DMS 273 (cell line): Measurements from ENCODE around the gene ZFHX3.

Experiments used
- DNase-seq: peaks from one replicate; lab custom pipeline; 2025; ENCODE audit not compliant: unreplicated experiment; lab: John Stamatoyannopoulos, UW

The ZFHX3 gene

DNA sequence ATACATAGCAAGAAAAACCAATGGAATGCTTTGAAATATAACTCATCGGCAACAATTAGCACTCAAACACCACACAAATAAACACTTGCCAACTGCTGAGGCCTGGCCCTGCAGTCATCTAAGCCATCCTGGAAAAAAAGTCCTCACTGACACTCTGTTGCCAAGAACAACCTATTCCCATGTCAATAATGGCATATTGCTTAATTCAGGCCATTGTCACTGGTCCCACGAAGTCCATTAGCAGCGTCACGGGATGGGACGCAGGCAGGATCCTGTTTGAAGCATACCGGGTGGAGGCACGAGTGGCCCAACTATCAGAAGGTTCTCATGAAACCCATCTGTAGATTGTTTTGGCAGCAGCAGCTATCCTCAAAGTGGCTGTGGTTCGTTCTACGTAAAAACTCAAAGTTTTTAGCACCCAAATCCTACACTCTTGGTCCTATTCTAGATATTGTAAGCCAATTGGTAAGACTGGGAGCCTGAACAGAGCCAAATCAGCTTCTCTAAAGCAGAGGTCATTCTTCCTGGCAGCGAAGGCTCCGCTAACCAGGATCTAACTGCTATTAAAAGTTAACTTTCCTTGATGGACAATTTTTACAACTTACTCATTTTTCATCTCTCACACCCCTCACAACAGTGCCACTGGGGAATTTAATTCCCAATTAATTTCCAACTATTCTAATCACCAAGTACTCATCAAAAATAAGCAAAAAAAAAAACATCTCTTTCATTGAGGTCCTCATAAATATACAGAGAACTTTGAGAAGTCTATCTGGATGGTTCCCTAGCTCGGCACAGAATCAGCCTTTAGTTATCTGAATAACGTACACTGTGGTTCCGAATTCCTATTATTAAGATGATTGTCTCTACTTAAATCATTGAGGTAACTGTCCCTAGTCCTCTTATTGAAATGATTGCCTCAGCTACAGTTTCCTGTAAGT is 91.5 kb downstream of the ZFHX3 start:
- no peak for DNase-seq

DNA sequence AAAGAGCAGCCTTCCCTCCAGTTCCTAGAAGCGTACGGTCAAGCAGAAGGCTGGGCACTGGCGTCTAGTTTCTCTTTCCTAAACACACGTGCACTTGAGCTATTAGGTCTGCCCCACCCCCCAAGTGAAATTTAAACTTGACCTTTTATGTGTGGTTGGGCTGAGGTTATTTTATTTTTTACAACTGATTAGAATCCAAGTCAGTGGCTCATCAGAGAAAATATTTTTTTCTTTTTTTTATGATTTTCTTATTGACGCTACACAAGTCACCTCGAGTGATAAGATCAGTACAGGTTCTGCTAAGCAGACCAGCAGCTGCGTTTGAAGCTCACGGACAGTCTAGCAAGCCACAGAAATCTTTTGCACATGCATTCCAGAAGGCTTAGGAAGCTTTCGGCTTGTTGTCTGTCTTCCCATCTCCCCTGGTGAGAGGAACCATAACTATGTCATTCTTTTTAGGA is 95.1 kb downstream of the ZFHX3 start:
- DNase-seq = no peak

DNA sequence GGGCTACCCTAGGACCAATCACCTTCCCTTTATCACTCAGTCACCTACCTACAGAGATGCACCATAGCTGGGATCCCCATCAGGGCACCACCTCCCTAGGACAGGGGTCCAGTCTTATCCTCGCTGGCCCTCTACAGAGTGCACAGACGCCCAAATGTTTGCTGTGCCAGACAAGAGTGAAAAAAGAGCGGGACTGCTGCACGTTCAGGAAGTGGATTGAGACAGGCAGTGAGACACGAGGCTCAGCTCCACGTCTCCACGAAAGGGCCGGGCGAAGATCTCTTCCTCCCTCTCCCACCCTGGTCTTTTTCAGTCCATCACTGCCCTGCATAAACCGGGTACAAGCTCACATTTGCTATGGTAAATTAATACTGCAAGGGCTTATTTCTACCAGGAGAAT is 95.5 kb downstream of the ZFHX3 start:
- DNase-seq = no peak

DNA sequence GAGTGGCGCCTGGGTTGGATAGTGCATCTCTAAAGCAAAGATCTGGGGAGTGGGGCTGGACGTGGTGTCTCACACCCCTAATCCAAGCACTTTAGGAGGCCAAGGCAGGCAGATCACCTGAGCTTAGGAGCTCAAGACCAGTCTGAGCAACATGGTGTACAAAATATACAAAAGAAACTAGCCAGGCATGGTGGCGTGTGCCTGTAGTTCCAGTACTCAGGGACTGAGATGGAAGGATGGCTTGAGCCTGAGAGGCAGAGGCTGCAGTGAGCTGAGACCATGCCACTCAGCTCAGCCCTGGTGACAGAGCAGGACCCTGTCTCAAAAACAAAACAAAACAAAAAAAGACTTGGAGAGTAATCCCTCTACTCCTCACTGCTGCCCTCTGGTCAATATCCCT is 96.0 kb downstream of the ZFHX3 start:
- no peak for DNase-seq

DNA sequence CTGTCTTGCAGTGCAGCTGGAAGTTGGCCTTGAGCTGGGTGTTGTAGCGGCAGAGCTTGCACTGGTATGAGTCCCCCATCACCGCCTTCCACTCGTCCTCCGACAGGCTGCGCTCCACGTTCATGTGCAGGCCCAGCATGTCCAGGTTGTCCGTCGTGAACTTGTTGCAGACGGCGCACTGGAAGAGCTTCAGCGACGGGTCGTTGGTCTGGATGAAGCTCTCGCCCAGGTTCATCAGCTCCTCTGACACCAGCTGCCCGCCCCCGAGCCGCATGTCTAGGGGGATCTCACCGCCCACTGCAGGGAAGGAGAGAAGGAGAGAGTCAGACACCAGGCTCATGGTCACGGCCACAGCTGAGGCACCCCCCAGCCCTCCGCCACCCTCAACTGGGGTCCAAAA is 97.3 kb downstream of the ZFHX3 start:
- no peak for DNase-seq

DNA sequence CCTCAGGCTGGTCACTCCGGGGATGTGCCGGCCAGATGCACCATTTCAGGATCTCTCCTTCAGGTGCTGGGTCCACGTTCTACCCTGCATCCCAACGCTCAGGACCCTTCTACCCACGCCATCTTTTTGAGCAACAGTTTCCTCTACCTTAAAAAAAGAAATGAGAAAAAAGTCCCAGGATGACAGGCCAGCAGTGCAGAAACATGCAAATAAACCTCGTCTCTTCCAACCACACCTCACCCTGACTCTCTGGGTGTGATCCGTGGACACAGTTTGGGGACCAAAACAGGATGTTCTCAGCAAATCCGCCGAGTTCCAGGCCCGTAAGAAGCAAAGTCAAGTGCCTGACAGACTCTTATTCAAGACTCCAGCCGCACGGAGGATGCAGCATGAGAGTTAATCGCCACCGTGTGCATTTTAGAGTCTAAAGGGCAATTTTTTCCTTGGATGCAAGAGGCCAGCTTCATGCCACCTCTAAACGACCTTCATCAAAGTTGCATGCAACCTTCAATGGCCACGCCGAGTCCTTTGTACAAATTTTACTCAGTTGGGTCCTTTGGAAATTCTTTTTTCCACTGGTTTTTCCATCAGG is 99.6 kb downstream of the ZFHX3 start:
- no peak for DNase-seq

DNA sequence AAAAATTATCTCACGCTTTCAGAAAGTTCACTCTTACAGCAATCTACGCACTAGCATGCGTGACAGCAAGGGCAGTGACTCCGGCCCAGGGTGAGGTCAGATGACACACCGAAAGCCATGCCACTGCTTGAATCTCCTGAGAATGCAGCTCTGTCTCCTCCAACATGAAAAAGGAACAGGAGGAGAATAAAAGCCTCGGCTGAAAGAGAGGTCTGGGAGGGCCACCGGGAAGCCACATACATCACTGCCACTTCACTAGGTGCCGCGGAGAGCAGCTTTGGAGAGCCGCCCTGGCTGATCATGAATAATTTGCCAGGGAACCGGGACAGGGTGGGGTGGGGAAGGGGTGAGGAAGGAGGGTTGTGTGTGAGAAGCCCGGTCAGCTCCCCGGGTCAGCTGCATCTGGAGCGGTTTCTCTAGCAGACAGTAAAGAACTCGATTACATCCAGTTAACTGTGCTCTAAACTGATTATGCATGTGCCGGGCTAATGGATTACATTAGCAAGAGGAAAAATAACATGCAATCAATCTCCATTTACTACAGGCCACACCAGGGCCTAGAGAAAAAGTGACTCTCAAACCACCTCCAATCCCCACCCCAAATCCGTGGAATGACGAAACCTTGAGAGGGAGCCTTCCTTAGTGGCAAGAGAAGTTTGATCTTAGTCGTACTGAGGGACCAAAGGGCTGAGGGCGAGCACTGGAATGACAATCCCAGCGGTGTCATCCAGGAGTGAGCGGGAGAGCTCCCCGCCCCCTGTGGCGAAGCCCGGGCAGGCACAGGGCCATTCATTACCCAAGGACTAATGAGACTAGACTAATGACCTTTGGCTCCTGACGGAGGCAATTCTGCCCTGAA is 100.3 kb downstream of the ZFHX3 start:
- DNase-seq = no peak

DNA sequence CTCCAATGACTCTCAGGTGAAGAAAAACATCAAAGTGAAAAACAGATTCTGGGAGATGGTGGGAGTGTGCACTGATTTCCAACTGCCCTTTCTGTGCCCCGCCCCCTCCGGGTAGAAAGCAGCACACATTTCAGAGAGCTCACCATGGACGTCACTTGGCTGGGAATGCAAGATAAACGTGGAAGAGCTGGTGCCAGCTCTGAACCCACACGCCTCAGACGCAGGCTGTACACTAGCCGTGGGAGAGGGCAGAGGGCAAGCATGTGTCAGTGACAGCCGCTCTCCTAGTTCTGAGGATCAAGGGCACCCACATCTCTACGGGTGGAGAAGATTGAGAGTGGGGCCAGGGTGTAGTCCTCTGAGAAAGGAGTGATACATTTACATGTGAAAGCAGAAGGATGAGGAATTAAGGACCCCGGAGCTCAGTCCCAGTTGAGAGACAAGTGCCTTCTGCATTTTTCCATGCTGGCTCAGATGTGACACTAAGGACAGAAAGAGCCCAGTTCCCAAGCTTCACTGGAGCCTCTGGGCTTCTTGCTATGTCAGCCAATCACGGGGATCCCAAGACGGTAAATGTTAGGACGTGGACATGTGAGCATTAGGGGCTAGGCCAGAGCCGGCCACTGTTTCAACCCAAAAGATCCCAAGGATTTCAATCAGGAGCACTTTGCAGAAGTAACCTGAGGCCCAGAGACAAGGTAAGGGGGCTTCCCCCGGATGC is 101.3 kb downstream of the ZFHX3 start:
- no peak for DNase-seq

DNA sequence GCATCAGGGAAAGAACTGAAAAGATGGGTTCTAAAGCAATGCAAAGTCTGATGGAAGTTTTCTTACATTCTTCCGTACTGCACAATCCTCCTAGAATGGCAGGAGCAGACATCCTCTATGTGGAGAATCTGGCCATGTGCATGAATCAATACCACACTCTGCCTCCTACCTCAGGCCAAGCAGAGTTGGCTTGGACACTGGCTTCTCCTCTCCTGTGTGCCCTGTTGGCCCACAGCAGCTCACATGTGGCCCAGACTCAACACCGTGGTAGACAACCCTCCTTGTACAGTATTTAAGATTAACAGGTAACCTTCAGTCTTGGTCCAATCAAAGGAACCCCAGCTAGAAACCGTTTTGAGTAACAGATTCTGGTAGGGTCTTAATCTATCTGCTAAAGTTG is 101.9 kb downstream of the ZFHX3 start:
- no peak for DNase-seq

DNA sequence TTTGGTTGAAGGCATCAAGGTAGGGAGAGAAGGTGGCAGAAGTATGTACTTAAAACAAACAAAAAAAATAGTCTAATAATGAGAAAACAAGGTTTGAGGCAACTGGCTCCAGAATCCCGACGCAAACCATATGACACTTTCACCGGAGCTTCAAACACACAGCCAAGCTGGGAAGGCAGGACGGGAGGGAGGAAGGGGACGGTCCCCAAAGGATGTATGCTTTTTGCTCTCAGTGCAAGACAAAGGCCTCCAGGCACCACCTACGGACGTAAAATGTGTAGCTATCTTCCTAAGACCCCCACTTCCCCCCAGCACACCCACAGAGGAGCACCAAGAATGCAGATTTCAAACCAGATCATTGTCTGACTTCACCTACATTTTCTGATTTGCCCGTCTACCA is 102.3 kb downstream of the ZFHX3 start:
- DNase-seq = no peak

DNA sequence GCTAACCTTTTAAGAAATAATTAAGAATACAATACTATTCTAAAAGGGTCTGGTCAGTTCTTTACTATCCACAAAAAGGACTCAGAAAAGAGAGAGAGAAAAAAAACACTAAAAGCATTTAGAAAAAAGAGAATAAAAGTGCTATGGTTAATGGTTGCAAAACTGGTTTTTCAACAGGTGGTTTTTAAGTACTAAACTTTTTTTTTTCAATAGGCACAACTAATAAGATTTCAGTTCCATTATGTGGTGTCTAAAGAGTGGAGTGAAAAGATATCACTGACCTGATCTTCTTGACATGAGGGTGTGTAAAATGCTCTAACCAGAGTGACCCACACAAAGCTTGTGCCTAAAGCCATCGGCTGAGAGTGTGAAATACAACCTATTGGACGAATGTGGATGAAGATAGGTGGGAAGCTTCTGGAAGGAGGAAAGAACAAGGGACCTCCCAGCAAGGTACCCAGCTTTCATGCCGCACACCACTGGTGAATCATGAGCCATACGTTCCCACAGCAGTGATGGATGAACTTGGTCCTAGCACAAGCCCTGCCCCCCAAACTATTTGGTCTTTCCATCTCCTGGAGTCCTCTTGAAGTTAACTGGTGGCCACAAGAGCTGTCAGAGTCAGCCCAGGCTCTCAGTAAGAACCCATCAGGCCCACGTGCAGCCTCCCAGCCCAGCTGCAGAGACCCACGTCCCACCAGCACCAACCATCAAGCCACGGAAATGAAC is 103.0 kb downstream of the ZFHX3 start:
- no peak for DNase-seq

DNA sequence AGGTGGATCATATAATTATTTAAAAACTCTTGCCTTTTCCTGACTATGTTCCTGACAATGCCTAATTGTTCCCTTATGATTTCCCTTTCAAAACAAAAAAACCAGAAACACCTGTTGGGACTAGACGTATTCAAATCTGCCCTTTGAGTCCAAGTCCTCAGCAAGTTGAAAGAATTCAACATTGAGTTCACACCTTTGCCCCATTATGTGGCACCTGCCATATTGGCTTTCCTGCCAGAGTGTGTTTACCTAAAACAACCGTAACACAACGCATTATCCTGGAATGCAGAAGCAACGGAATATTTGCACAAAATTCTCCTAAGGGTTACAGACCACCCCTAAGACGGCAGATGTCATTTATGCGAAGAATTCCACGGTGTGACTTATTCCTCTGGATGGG is 105.9 kb downstream of the ZFHX3 start:
- no peak for DNase-seq

DNA sequence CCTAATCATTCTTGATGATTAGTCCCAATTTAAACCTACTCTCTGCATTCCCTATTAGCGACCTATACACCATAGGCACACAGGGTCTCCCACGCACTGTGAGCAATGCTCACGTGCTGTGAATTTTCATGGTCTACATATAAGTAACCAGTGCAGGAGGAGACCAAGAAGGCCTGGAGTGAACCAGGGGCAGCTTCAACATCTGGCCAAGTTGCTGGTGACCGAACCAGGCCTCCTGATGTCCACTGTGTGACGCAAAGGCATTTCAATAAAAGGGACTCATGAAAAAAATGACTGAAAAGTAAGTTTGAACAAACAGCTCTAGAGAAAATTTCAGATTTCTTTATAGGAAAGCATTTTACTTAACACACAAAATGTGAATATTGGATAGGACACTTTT is 107.0 kb downstream of the ZFHX3 start:
- DNase-seq = no peak

DNA sequence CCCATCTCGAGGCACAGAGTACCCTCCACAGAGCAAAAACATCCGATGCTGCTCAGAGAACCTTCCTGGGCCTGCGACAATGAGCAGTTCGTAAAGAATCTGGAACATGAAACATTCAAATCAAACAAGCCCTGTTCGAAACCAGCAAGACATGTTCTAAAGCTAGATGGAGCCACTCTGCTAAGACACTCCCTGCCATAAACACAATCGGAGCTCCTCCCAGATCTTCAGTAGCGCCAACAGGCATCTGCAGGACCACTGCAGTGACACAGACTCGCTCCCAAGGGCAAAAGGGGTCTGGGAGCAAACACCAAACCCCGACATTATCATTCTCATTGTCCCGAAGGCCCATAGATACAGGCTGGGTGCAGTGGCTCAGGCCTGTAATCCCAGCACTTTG is 108.7 kb downstream of the ZFHX3 start:
- DNase-seq = peak; percentile 24

DNA sequence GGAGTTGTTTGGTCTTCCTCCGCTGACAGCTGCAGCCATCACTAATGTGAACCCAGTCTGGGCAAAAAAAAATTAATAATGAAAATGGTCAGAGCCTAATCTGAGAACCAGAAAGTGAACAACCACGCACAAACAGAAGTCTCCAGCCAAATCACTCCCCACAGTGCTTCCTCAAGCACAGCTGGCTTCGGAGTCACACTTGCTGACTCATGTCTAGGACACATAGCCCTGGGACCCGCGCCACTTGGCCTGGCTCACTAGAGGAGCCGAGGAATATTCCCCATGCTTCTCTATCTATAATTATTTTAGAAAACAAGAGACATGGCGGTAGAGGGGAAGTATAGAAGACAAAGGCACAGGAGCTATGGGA is 109.1 kb downstream of the ZFHX3 start:
- DNase-seq = peak; percentile 44

DNA sequence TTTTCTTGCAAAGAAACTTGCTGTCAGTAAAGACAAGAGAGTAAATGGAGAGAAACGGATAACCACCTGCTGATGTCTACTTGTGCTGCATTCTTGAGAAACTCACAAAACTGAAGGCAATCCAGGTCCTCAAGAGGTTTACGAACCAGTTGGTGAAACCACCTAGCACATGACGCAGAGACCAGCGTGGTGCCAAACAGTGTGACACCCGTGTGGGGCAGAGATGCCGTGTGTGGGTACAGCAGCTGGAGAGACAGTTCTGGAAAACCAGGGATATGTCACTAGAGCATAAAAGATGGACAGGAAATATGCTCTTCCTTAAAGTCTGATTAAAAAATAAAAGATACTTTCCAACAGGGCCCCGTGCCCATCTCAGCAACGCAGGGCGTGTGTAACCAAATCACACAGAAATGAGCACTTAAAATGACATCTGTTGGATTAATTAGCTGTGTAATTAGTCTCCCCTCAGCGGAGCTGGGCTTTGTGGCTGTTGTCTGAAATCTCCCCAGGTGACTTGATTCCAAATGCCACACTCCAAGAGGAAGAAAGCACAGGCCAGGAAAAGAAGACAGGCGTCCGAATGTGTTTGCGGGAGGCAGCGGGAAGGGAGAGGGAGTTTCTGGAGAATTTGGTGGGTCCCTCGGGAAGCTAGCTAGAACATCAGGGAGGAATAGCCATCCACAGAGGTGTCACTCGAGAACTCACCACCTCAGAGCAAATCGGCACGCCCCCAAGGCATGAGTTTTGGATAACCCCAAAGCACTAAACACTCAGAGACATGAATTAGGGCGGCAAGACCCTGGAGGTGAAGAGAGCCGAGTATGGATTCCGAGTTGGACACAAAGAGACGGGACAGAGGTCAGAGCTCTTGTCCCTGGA is 109.8 kb downstream of the ZFHX3 start:
- DNase-seq = peak; percentile 51

DNA sequence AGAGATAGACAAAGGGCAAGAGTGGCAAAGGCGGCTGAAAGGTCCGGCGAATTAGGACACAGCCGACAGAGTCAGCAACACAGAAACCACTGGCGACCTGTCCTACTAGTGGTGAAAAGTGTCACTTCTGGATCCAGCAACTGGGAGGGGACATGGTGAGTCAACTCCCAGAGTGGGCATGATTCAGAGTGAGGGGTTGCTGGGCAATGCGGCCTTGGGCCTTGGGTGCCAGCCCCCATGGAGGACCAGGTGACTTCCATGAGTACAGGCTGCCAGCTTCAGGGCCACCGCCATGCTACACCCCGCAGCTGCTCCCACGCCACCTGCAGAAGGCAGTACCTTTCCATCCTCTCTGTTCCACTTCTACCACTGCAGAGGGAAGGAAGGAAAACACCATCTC is 110.6 kb downstream of the ZFHX3 start:
- no peak for DNase-seq

DNA sequence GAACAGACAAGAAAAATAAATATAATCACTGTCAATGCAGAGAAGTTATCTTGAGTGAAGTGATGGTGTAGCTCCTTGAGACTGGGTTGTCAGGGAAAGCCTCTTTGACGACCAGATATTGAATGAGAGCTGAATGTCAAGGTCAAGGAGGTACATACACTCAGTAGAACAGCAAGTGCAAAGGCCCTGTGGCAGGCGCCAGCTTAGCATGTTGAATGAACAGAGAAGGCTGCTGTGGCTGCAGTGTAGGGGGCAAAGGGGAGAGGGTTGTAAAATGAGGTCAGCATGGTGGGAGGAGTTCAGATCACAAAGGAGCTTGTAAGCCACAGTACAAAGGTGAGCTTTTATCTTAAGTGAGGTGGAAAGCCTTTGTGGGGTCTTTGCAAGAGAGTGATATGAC is 111.5 kb downstream of the ZFHX3 start:
- DNase-seq = no peak

DNA sequence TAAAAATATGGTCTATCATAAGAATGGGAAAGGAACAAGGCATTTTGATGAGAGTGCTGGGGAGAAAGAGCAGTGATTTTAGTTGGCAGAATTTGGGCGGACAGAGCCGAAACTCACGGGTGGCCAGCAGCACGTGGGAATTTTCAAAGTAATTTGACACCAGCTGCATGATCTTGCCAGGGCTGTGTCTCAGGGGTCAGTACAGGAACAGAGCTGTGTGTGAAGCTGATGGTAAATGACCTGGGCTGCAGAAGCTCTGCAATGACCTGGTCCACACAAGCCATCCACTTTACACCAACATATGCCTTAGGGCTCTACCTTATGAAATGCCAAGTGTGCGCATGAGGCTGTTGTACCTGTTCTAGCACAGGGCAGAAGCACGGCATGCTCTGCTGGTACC is 112.0 kb downstream of the ZFHX3 start:
- DNase-seq = no peak
